ENCODE measurements around the gene CAPN5.

CAPN5 gene

GRCh38 chr11:77037057-77037456 lies 29.7 kb upstream of the CAPN5 start:
- TF ChIP-seq, protein P1, sequence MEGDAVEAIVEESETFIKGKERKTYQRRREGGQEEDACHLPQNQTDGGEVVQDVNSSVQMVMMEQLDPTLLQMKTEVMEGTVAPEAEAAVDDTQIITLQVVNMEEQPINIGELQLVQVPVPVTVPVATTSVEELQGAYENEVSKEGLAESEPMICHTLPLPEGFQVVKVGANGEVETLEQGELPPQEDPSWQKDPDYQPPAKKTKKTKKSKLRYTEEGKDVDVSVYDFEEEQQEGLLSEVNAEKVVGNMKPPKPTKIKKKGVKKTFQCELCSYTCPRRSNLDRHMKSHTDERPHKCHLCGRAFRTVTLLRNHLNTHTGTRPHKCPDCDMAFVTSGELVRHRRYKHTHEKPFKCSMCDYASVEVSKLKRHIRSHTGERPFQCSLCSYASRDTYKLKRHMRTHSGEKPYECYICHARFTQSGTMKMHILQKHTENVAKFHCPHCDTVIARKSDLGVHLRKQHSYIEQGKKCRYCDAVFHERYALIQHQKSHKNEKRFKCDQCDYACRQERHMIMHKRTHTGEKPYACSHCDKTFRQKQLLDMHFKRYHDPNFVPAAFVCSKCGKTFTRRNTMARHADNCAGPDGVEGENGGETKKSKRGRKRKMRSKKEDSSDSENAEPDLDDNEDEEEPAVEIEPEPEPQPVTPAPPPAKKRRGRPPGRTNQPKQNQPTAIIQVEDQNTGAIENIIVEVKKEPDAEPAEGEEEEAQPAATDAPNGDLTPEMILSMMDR (IDR thresholded peaks at IDR 0.05; ENCODE audit: insufficient read depth, low read depth, low read length, missing control alignments): no peak
- no peak for DNase-seq (ENCODE audit: low read depth)
- no peak overlapping the region for H3K4me3 ChIP-seq (ENCODE audit: low read depth, low read length)

GRCh38 chr11:77038029-77038824 lies 28.5 kb upstream of the CAPN5 start:
- H3K4me3 ChIP-seq (ENCODE audit: low read depth, low read length): no peak overlapping the region
- TF ChIP-seq, protein P1 (IDR thresholded peaks at IDR 0.05; ENCODE audit: insufficient read depth, low read depth, low read length, missing control alignments): no peak
- no peak for DNase-seq (ENCODE audit: low read depth)

DNA sequence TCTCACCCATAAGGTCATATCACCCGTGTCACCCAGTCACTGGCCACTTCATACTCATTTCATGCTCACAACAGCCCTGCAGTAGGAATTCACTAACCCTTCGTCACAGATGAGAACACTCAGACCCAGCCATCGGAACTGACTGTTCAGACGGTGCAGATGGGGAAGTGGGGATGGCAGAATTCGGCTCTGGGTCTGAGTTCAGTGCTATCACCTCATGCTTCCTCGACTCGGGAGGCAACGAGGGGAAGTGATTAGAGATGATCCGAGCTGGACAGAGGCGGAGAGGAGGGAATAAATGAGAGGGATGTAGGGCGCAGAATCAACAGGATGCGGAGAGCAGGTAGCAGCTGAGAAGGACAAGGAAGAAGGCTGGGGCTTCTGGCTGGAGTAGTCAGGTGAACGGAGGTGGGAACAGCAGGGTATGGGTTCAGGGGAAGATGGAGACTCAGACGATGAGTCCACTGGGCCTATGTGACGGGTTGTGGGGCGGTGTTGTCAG lies 27.9 kb upstream of the CAPN5 start:
- peak; percentile 32 for DNase-seq (ENCODE audit: low read depth)
- no peak overlapping the region for H3K4me3 ChIP-seq (ENCODE audit: low read depth, low read length)
- TF ChIP-seq, protein P1 (IDR thresholded peaks at IDR 0.05; ENCODE audit: insufficient read depth, low read depth, low read length, missing control alignments): no peak

DNA sequence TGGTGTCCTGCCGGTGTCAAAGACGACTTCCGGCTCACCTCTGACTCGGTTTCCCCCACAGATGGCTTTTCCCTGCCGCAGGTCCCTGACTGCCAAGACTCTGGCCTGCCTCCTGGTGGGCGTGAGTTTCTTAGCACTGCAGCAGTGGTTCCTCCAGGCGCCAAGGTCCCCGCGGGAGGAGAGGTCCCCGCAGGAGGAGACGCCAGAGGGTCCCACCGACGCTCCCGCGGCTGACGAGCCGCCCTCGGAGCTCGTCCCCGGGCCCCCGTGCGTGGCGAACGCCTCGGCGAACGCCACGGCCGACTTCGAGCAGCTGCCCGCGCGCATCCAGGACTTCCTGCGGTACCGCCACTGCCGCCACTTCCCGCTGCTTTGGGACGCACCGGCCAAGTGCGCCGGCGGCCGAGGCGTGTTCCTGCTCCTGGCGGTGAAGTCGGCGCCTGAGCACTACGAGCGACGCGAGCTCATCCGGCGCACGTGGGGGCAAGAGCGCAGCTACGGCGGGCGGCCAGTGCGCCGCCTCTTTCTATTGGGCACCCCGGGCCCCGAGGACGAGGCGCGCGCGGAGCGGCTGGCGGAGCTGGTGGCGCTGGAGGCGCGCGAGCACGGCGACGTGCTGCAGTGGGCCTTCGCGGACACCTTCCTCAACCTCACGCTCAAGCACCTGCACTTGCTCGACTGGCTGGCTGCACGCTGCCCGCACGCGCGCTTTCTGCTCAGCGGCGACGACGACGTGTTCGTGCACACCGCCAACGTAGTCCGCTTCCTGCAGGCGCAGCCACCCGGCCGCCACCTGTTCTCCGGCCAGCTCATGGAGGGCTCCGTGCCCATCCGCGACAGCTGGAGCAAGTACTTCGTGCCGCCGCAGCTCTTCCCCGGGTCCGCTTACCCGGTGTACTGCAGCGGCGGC lies 27.0 kb upstream of the CAPN5 start:
- H3K4me3 ChIP-seq (ENCODE audit: low read depth, low read length): no peak overlapping the region
- TF ChIP-seq, protein P1 (IDR thresholded peaks at IDR 0.05; ENCODE audit: insufficient read depth, low read depth, low read length, missing control alignments): peak; percentile 39
- no peak for DNase-seq (ENCODE audit: low read depth)

DNA sequence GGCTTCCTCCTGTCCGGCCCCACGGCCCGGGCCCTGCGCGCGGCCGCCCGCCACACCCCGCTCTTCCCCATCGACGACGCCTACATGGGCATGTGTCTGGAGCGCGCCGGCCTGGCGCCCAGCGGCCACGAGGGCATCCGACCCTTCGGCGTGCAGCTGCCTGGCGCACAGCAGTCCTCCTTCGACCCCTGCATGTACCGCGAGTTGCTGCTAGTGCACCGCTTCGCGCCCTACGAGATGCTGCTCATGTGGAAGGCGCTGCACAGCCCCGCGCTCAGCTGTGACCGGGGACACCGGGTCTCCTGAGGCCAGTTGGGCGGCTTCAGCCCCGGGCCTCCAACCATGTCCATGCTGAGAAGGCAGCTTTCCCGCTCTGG lies 26.4 kb upstream of the CAPN5 start:
- TF ChIP-seq, protein P1 (IDR thresholded peaks at IDR 0.05; ENCODE audit: insufficient read depth, low read depth, low read length, missing control alignments): no peak
- no peak overlapping the region for H3K4me3 ChIP-seq (ENCODE audit: low read depth, low read length)
- no peak for DNase-seq (ENCODE audit: low read depth)

DNA sequence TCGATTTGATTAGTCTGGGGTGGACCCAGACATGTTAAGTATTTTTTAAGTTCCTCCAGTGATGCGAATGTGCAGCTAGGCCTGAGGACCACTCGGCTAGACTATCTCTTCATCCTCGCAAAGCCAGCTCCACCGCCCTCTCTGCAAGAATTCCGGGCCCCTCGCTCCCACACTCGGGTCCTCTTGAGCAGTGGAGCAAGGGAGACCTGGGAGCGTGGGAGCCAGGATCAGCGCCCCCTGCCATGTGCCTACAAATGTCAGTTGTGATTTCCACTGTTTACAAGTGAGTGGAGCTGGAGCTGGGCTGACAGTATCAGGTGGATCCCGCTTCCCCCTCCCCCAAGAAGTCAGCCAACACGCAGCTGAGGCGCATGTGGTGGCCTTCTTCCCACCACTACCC lies 25.9 kb upstream of the CAPN5 start:
- no peak for DNase-seq (ENCODE audit: low read depth)
- H3K4me3 ChIP-seq (ENCODE audit: low read depth, low read length): no peak overlapping the region
- TF ChIP-seq, protein P1 (IDR thresholded peaks at IDR 0.05; ENCODE audit: insufficient read depth, low read depth, low read length, missing control alignments): no peak
